ENCODE measurements around the gene MTFP1.
A peak's percentile ranks its signal among the peaks of the same experiment; 100 is the strongest.

Gene MTFP1

GRCh38 chr22:30434843-30435242 lies 9.3 kb downstream of the MTFP1 start:
- H3K36me3 ChIP-seq (ENCODE audit: control insufficient read depth in 1 of 2, insufficient read depth in 2 of 2, low read depth in 1 of 2, low read length in 2 of 2), result no peaks in the 10 kb centered on the region
- H3K4me2 ChIP-seq (ENCODE audit: low read length, poor library complexity, severe bottlenecking), result no peak overlapping the region
- H2BK120ac ChIP-seq (ENCODE audit: low read depth, low read length), result peak overlapping the region; percentile 8
- no peak overlapping the region for H2BK12ac ChIP-seq (ENCODE audit: low read length in 2 of 2)
- no peak overlapping the region for H3K4ac ChIP-seq (ENCODE audit: low read depth in 1 of 2, low read length in 2 of 2)
- no peak overlapping the region for H3K9ac ChIP-seq (ENCODE audit: low read length)
- peaks cover 6% of the 10 kb centered on the region for H3K4me1 ChIP-seq (ENCODE audit: control insufficient read depth, insufficient read depth, low read depth, low read length)
- H3K14ac ChIP-seq (ENCODE audit: low read length in 2 of 2), result no peak overlapping the region
- H4K8ac ChIP-seq (ENCODE audit: low read length), result peak overlapping the region; percentile 83
- H2BK15ac ChIP-seq (ENCODE audit: low read depth, poor library complexity, severe bottlenecking), result no peak overlapping the region
- H3K18ac ChIP-seq (ENCODE audit: low read depth in 1 of 2, low read length in 2 of 2), result peak overlapping the region in 1 of 2 experiments; percentile 11
- no peak overlapping the region for H2AK5ac ChIP-seq (ENCODE audit: low read length, severe bottlenecking)
- H3K4me3 ChIP-seq (ENCODE audit: insufficient read depth in 1 of 2, low read depth in 1 of 2, low read length in 2 of 2), result no peak overlapping the region
- no peaks in the 10 kb centered on the region for H3K9me3 ChIP-seq (ENCODE audit: control insufficient read depth, low read length)
- WGBS, result 54% methylated on average over 1 of the region's 1 CpG
- no peak for DNase-seq
- H3K27ac ChIP-seq (ENCODE audit: low read length, poor library complexity, severe bottlenecking), result no peak overlapping the region
- H2BK5ac ChIP-seq (ENCODE audit: low read depth, low read length, poor library complexity, severe bottlenecking), result no peak overlapping the region
- H3K23ac ChIP-seq (ENCODE audit: low read length in 2 of 2), result no peak overlapping the region
- H4K91ac ChIP-seq (ENCODE audit: low read length), result no peak overlapping the region
- peaks cover 2 to 3% of the 10 kb centered on the region in 2 experiments for H3K27me3 ChIP-seq (ENCODE audit: control insufficient read depth in 1 of 2, insufficient read depth in 1 of 2, low read length in 2 of 2)
- H3K79me1 ChIP-seq (replicated peaks; ENCODE audit: low read length, poor library complexity, severe bottlenecking), result no peaks in the 10 kb centered on the region
- no peak overlapping the region for H2AFZ ChIP-seq (ENCODE audit: low read depth, low read length)

DNA sequence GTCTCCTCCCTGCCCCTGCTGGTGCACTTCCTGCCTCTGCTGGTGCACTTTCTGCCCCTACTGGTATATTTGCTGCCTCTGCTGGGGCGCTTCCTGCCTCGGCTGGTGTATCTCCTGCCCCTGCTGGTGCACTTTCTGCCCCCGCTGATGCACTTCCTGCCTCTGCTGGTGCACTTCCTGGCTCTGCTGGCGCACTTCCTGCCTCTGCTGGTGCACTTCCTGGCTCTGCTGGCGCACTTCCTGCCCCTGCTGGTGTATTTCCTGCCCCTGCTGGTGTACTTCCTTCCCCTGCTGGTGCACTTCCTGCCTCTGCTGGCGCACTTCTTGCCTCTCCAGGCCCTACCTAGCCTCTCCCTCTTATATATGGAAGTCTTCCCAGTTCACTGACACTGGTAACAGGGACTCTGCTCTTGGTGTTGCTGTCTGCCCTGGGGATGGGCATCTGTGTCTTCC lies 10.1 kb downstream of the MTFP1 start:
- Histone ChIP-seq H3K4me1 (ENCODE audit: control insufficient read depth, insufficient read depth, low read depth, low read length) (peaks cover 6% of the 10 kb centered on the region), H3K27ac (ENCODE audit: low read length, poor library complexity, severe bottlenecking) (no peak overlapping the region), H3K4me3 (ENCODE audit: insufficient read depth in 1 of 2, low read depth in 1 of 2, low read length in 2 of 2) (no peak overlapping the region), H3K4me2 (ENCODE audit: low read length, poor library complexity, severe bottlenecking) (no peak overlapping the region), H4K91ac (ENCODE audit: low read length) (peak overlapping the region; percentile 52), H2BK15ac (ENCODE audit: low read depth, poor library complexity, severe bottlenecking) (no peak overlapping the region), H3K14ac (ENCODE audit: low read length in 2 of 2) (no peak overlapping the region), H2BK5ac (ENCODE audit: low read depth, low read length, poor library complexity, severe bottlenecking) (no peak overlapping the region), H3K4ac (ENCODE audit: low read depth in 1 of 2, low read length in 2 of 2) (no peak overlapping the region), H3K36me3 (ENCODE audit: control insufficient read depth in 1 of 2, insufficient read depth in 2 of 2, low read depth in 1 of 2, low read length in 2 of 2) (no peaks in the 10 kb centered on the region), H4K8ac (ENCODE audit: low read length) (peak overlapping the region; percentile 83), H3K9me3 (ENCODE audit: control insufficient read depth, low read length) (no peaks in the 10 kb centered on the region), H2BK120ac (ENCODE audit: low read depth, low read length) (no peak overlapping the region), H2AK5ac (ENCODE audit: low read length, severe bottlenecking) (no peak overlapping the region), H3K18ac (ENCODE audit: low read depth in 1 of 2, low read length in 2 of 2) (peak overlapping the region; percentile 11 to 31), H2AFZ (ENCODE audit: low read depth, low read length) (peak overlapping the region; percentile 80), H3K27me3 (ENCODE audit: control insufficient read depth in 1 of 2, insufficient read depth in 1 of 2, low read length in 2 of 2) (peaks cover 6 to 8% of the 10 kb centered on the region in 2 experiments), H3K79me1 (replicated peaks; ENCODE audit: low read length, poor library complexity, severe bottlenecking) (no peaks in the 10 kb centered on the region), H2BK12ac (ENCODE audit: low read length in 2 of 2) (peak overlapping the region in 1 of 2 experiments; percentile 63), H3K23ac (ENCODE audit: low read length in 2 of 2) (no peak overlapping the region), H3K9ac (ENCODE audit: low read length) (no peak overlapping the region)
- no peak for DNase-seq
- 82% methylated on average over 6 of the region's 6 CpGs for WGBS

DNA sequence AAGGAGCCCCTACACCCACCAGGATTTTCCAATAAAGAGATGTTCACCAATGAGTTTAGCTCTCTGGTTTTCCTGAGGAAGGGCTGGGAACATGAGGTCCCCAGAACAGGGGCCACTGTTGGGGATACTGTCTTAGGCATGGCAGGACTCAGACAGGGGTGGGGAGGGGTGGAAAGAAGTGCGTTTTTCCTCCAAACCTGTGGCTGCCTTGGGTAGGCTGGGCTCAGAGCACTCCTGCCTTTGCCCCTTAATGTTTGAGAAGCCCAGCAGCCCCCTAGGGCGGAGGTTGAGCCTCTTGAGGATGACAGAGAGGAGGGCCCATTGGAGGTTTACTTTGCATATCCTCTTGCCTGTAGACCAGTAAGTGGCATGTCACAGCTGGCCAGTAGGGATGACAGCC lies 10.6 kb downstream of the MTFP1 start:
- H3K36me3 ChIP-seq (ENCODE audit: control insufficient read depth in 1 of 2, insufficient read depth in 2 of 2, low read depth in 1 of 2, low read length in 2 of 2), result no peaks in the 10 kb centered on the region
- no peaks in the 10 kb centered on the region for H3K9me3 ChIP-seq (ENCODE audit: control insufficient read depth, low read length)
- no peak overlapping the region for H4K8ac ChIP-seq (ENCODE audit: low read length)
- no peak overlapping the region for H3K27ac ChIP-seq (ENCODE audit: low read length, poor library complexity, severe bottlenecking)
- WGBS, result 97% methylated on average over 2 of the region's 2 CpGs
- DNase-seq, result no peak
- no peak overlapping the region for H3K4me2 ChIP-seq (ENCODE audit: low read length, poor library complexity, severe bottlenecking)
- H3K79me1 ChIP-seq (replicated peaks; ENCODE audit: low read length, poor library complexity, severe bottlenecking), result no peaks in the 10 kb centered on the region
- H3K27me3 ChIP-seq (ENCODE audit: control insufficient read depth in 1 of 2, insufficient read depth in 1 of 2, low read length in 2 of 2), result peaks cover 6 to 8% of the 10 kb centered on the region in 2 experiments
- no peak overlapping the region for H2BK5ac ChIP-seq (ENCODE audit: low read depth, low read length, poor library complexity, severe bottlenecking)
- H4K91ac ChIP-seq (ENCODE audit: low read length), result no peak overlapping the region
- no peak overlapping the region for H2BK120ac ChIP-seq (ENCODE audit: low read depth, low read length)
- no peak overlapping the region for H2AK5ac ChIP-seq (ENCODE audit: low read length, severe bottlenecking)
- H3K4ac ChIP-seq (ENCODE audit: low read depth in 1 of 2, low read length in 2 of 2), result no peak overlapping the region
- H3K18ac ChIP-seq (ENCODE audit: low read depth in 1 of 2, low read length in 2 of 2), result no peak overlapping the region
- peak overlapping the region in 1 of 2 experiments; percentile 63 for H2BK12ac ChIP-seq (ENCODE audit: low read length in 2 of 2)
- no peak overlapping the region for H2AFZ ChIP-seq (ENCODE audit: low read depth, low read length)
- H3K9ac ChIP-seq (ENCODE audit: low read length), result no peak overlapping the region
- H2BK15ac ChIP-seq (ENCODE audit: low read depth, poor library complexity, severe bottlenecking), result no peak overlapping the region
- H3K23ac ChIP-seq (ENCODE audit: low read length in 2 of 2), result no peak overlapping the region
- H3K4me3 ChIP-seq (ENCODE audit: insufficient read depth in 1 of 2, low read depth in 1 of 2, low read length in 2 of 2), result no peak overlapping the region
- peaks cover 6% of the 10 kb centered on the region for H3K4me1 ChIP-seq (ENCODE audit: control insufficient read depth, insufficient read depth, low read depth, low read length)
- H3K14ac ChIP-seq (ENCODE audit: low read length in 2 of 2), result no peak overlapping the region

DNA sequence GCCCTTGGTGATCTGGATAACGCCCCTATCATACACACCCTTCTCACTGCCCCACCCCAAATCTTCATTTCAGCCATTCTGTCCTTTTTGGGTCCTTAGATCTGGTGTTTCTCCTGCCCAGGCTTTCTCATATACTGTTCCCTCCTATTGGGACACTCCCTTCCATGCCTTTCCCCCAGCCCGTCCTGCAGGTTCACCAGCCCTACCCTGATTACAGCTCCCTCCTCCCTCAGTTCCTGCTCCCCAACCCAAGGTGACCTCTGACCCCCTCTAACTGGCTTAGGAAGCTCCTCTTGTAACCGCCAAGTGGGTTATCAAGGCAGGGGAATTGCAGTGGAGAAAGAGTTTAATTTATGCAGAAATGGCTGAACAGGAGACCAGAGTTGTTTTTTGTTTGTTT lies 13.0 kb downstream of the MTFP1 start:
- H3K4ac ChIP-seq (ENCODE audit: low read depth in 1 of 2, low read length in 2 of 2), result no peak overlapping the region
- H3K27me3 ChIP-seq (ENCODE audit: control insufficient read depth in 1 of 2, insufficient read depth in 1 of 2, low read length in 2 of 2), result peaks cover 6 to 8% of the 10 kb centered on the region in 2 experiments
- H3K79me1 ChIP-seq (replicated peaks; ENCODE audit: low read length, poor library complexity, severe bottlenecking), result no peaks in the 10 kb centered on the region
- H3K18ac ChIP-seq (ENCODE audit: low read depth in 1 of 2, low read length in 2 of 2), result no peak overlapping the region
- no peak for DNase-seq
- no peak overlapping the region for H2AFZ ChIP-seq (ENCODE audit: low read depth, low read length)
- H3K9ac ChIP-seq (ENCODE audit: low read length), result no peak overlapping the region
- H3K27ac ChIP-seq (ENCODE audit: low read length, poor library complexity, severe bottlenecking), result no peak overlapping the region
- 58% methylated on average over 3 of the region's 3 CpGs for WGBS
- H3K9me3 ChIP-seq (ENCODE audit: control insufficient read depth, low read length), result no peaks in the 10 kb centered on the region
- H3K4me3 ChIP-seq (ENCODE audit: insufficient read depth in 1 of 2, low read depth in 1 of 2, low read length in 2 of 2), result no peak overlapping the region
- H3K4me1 ChIP-seq (ENCODE audit: control insufficient read depth, insufficient read depth, low read depth, low read length), result peaks cover 6% of the 10 kb centered on the region
- no peaks in the 10 kb centered on the region for H3K36me3 ChIP-seq (ENCODE audit: control insufficient read depth in 1 of 2, insufficient read depth in 2 of 2, low read depth in 1 of 2, low read length in 2 of 2)
- no peak overlapping the region for H2BK12ac ChIP-seq (ENCODE audit: low read length in 2 of 2)
- H3K14ac ChIP-seq (ENCODE audit: low read length in 2 of 2), result no peak overlapping the region
- no peak overlapping the region for H2BK5ac ChIP-seq (ENCODE audit: low read depth, low read length, poor library complexity, severe bottlenecking)
- no peak overlapping the region for H2BK15ac ChIP-seq (ENCODE audit: low read depth, poor library complexity, severe bottlenecking)
- no peak overlapping the region for H2AK5ac ChIP-seq (ENCODE audit: low read length, severe bottlenecking)
- H3K23ac ChIP-seq (ENCODE audit: low read length in 2 of 2), result no peak overlapping the region
- H2BK120ac ChIP-seq (ENCODE audit: low read depth, low read length), result no peak overlapping the region
- no peak overlapping the region for H4K91ac ChIP-seq (ENCODE audit: low read length)
- H3K4me2 ChIP-seq (ENCODE audit: low read length, poor library complexity, severe bottlenecking), result no peak overlapping the region
- no peak overlapping the region for H4K8ac ChIP-seq (ENCODE audit: low read length)

Measured in mesenchymal stem cell (in vitro differentiated cells and primary cell).